Measurements from ENCODE around the gene SF1. TPM values are rescaled to one million over a fixed set of nuclear protein-coding genes. Genes with fewer than 3 reads are reported as not detected.

SF1 gene
- total RNA-seq, 2 experiments from 2014 or later: 247 to 535 TPM

DNA sequence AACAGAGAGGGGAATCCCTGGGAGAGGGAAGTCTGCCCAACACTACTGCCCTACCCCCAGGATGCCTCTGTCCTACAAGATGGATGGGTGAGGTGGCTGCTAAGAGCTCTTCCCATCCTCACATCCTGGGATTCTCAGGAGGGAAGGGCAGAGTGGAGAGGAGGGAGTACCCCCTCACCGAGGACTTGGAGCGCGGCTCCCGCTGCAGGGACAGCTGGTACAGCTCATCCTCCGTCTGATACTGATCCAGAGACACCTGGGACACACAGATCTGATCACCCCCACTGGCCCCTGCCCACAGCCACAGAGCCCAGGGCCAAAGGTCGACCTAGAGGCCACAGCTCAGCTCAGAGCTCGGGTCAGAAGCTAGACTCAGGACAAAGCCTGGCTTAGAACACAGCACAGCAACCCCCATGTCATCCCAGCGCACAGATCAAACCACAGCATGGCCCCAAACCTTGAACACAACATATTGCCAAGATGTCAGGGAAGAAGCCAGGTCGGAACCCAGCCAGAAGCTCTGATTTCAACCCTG, 42.5 kb downstream of the SF1 start:
- intact Hi-C loops (cut with micrococcal nuclease; ENCODE audit: unreplicated experiment): no loop called here

DNA sequence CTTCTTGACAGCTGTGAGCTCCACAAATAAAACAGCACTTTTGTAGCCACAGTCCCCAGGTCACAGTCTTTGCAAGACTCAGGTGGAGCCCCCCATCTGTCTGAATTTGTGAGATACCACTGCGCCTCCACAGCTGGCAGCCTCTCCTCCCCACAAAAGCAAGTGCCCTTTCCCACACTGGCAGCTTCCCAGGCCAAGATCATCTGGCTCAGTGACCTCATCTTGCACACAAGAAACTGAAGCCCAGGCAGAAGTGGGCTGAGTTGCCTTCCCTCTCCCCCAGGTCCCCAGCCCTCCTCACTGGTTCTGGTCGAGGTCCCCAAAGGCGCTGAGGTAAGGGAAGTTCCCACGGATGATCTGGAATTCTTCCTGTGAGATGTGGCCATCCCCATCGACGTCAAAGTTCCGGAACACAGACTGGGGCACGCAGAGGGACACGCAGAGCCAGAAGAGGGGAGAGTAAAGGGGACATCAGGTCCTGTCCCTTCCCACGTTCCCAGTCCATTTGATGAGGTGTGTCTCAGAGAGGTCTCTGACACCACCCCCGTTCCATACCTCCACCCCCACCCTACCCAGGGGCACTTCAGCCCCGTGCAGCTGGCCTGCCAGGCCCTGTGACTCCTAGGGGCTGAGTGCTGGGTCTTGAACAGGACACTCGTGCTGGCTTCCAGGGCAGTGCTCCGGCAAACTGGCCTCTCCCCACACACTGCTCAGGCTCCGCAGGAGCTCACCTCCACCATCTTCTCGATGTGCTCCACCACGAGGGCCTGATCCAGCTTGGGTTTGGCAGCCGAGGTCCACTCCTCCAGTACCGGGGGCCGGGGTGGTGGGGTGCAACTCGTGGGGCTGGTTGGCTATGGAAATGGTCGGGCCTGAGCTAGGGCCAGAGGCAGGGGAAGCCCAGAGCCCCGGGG, 43.3 kb downstream of the SF1 start:
- Histone ChIP-seq H3K9me3 (ENCODE audit: low read length) (no peaks in the 10 kb centered on the region), H3K36me3 (ENCODE audit: insufficient read depth, low read length) (peaks cover 89% of the 10 kb centered on the region), H3K4me2 (ENCODE audit: low read length) (no peak overlapping the region), H2AFZ (ENCODE audit: low read length) (no peak overlapping the region), H3K4me3 (ENCODE audit: low read depth, low read length, poor library complexity, severe bottlenecking) (no peak overlapping the region), H3K79me2 (ENCODE audit: insufficient read depth, low read depth, low read length) (no peaks in the 10 kb centered on the region), H3K27ac (ENCODE audit: low read depth, low read length, poor library complexity, severe bottlenecking) (no peak overlapping the region), H4K20me1 (ENCODE audit: insufficient read depth, low read length) (no peaks in the 10 kb centered on the region), H3K9me2 (ENCODE audit: insufficient read depth, low read length) (no peaks in the 10 kb centered on the region), H3K4me1 (ENCODE audit: insufficient read depth, low read length, poor library complexity, severe bottlenecking) (no peaks in the 10 kb centered on the region)
- intact Hi-C loops (cut with micrococcal nuclease; ENCODE audit: unreplicated experiment): no loop called here
- POLR2A ChIA-PET: no interaction called here
- TF ChIP-seq EZH2phosphoT487 (IDR thresholded peaks at IDR 0.05; ENCODE audit: borderline replicate concordance, low read depth, low read length): no peak
- TF ChIP-seq, protein P1, sequence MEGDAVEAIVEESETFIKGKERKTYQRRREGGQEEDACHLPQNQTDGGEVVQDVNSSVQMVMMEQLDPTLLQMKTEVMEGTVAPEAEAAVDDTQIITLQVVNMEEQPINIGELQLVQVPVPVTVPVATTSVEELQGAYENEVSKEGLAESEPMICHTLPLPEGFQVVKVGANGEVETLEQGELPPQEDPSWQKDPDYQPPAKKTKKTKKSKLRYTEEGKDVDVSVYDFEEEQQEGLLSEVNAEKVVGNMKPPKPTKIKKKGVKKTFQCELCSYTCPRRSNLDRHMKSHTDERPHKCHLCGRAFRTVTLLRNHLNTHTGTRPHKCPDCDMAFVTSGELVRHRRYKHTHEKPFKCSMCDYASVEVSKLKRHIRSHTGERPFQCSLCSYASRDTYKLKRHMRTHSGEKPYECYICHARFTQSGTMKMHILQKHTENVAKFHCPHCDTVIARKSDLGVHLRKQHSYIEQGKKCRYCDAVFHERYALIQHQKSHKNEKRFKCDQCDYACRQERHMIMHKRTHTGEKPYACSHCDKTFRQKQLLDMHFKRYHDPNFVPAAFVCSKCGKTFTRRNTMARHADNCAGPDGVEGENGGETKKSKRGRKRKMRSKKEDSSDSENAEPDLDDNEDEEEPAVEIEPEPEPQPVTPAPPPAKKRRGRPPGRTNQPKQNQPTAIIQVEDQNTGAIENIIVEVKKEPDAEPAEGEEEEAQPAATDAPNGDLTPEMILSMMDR (conservative IDR thresholded peaks at IDR 0.05; ENCODE audit: low read length): no peak
- CTCF ChIA-PET (ENCODE audit: unreplicated experiment): no interaction called here
- no peak for DNase-seq (ENCODE audit: low spot score)
- BruUV-seq (replicated peaks): no TSS peak

More for the DNA sequence above, 42.5 kb downstream of the SF1 start:
- POLR2A ChIA-PET: no interaction called here
- Histone ChIP-seq H3K4me3 (ENCODE audit: low read depth, low read length, poor library complexity, severe bottlenecking) (no peak overlapping the region), H3K4me2 (ENCODE audit: low read length) (no peak overlapping the region), H3K9me2 (ENCODE audit: insufficient read depth, low read length) (no peaks in the 10 kb centered on the region), H3K79me2 (ENCODE audit: insufficient read depth, low read depth, low read length) (no peaks in the 10 kb centered on the region), H3K4me1 (ENCODE audit: insufficient read depth, low read length, poor library complexity, severe bottlenecking) (no peaks in the 10 kb centered on the region), H2AFZ (ENCODE audit: low read length) (no peak overlapping the region), H4K20me1 (ENCODE audit: insufficient read depth, low read length) (no peaks in the 10 kb centered on the region), H3K36me3 (ENCODE audit: insufficient read depth, low read length) (peaks cover 89% of the 10 kb centered on the region), H3K27ac (ENCODE audit: low read depth, low read length, poor library complexity, severe bottlenecking) (no peak overlapping the region), H3K9me3 (ENCODE audit: low read length) (no peaks in the 10 kb centered on the region)
- no TSS peak for BruUV-seq (replicated peaks)
- CTCF ChIA-PET (ENCODE audit: unreplicated experiment): no interaction called here
- DNase-seq (ENCODE audit: low spot score): no peak
- TF ChIP-seq, protein P1 (conservative IDR thresholded peaks at IDR 0.05; ENCODE audit: low read length): no peak
- no peak for TF ChIP-seq EZH2phosphoT487 (IDR thresholded peaks at IDR 0.05; ENCODE audit: borderline replicate concordance, low read depth, low read length)

DNA sequence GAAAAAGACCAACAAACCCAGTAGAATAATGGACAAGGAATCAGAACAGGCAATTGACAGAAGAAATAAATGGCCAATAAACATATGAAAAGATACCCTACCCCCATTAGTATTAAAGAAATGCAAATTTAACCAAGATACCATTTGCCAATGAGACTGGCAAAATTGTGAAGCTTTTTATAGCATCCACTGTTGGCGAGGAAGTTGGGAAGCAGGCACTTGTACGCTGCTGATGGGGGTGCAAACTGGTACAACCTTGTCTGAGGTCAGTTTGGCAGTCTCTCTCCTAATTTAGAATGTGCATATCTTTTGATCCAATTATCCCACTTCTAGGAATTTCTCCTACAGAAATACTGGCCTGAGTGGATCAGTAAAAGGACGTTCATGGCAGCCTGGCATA, 46.7 kb downstream of the SF1 start:
- Histone ChIP-seq H3K4me2 (ENCODE audit: low read length) (no peak overlapping the region), H3K9me2 (ENCODE audit: insufficient read depth, low read length) (no peaks in the 10 kb centered on the region), H3K79me2 (ENCODE audit: insufficient read depth, low read depth, low read length) (no peaks in the 10 kb centered on the region), H4K20me1 (ENCODE audit: insufficient read depth, low read length) (no peaks in the 10 kb centered on the region), H3K27ac (ENCODE audit: low read depth, low read length, poor library complexity, severe bottlenecking) (no peak overlapping the region), H2AFZ (ENCODE audit: low read length) (no peak overlapping the region), H3K4me1 (ENCODE audit: insufficient read depth, low read length, poor library complexity, severe bottlenecking) (no peaks in the 10 kb centered on the region), H3K9me3 (ENCODE audit: low read length) (no peaks in the 10 kb centered on the region), H3K4me3 (ENCODE audit: low read depth, low read length, poor library complexity, severe bottlenecking) (no peak overlapping the region), H3K36me3 (ENCODE audit: insufficient read depth, low read length) (peaks cover 81% of the 10 kb centered on the region)
- intact Hi-C loops (cut with micrococcal nuclease; ENCODE audit: unreplicated experiment): no loop called here
- ChIA-PET POLR2A (no interaction called here), CTCF (ENCODE audit: unreplicated experiment) (no interaction called here)
- no peak for DNase-seq (ENCODE audit: low spot score)
- no TSS peak for BruUV-seq (replicated peaks)
- no peak for TF ChIP-seq EZH2phosphoT487 (IDR thresholded peaks at IDR 0.05; ENCODE audit: borderline replicate concordance, low read depth, low read length)
- TF ChIP-seq, protein P1 (conservative IDR thresholded peaks at IDR 0.05; ENCODE audit: low read length): no peak
